Activated naive CD8-positive, alpha-beta T cell treated with anti-CD3 and anti-CD28 coated beads, Interleukin-2, amount 50 U/mL, for 16 hours (primary cell): ENCODE measurements around the gene FRMD1.

Experiments
- DNase-seq: peaks from one replicate; pipeline ENCODE4 v3.0.0-alpha.2; 2020; ENCODE audit warnings: low read depth, low spot score

Gene FRMD1

GRCh38 chr6:168095716-168096250 is 16.8 kb upstream of the FRMD1 start:
- DNase-seq: no peak

GRCh38 chr6:168095171-168095691 is 16.2 kb upstream of the FRMD1 start:
- no peak for DNase-seq

- no peak for DNase-seq
Observed at GRCh38 chr6:168093634-168094033, 14.6 kb upstream of the FRMD1 start.

- DNase-seq: no peak
Observed at GRCh38 chr6:168093071-168093505, 14.1 kb upstream of the FRMD1 start.

- no peak for DNase-seq
Observed at GRCh38 chr6:168092541-168092940, 13.5 kb upstream of the FRMD1 start.

GRCh38 chr6:168091381-168092264 is 12.6 kb upstream of the FRMD1 start:
- DNase-seq: no peak

- DNase-seq: no peak
Observed at GRCh38 chr6:168090706-168091105, 11.7 kb upstream of the FRMD1 start.

- DNase-seq: no peak
Observed at GRCh38 chr6:168090064-168090690, 11.2 kb upstream of the FRMD1 start.

GRCh38 chr6:168089186-168090063 is 10.4 kb upstream of the FRMD1 start:
- DNase-seq: no peak

GRCh38 chr6:168088161-168089053 is 9.4 kb upstream of the FRMD1 start:
- no peak for DNase-seq

GRCh38 chr6:168087436-168088160 is 8.6 kb upstream of the FRMD1 start:
- no peak for DNase-seq

GRCh38 chr6:168086616-168087015 is 7.6 kb upstream of the FRMD1 start:
- DNase-seq: no peak

GRCh38 chr6:168086066-168086465 is 7.1 kb upstream of the FRMD1 start:
- no peak for DNase-seq

- DNase-seq: no peak
Observed at GRCh38 chr6:168084465-168085160, 5.6 kb upstream of the FRMD1 start.

GRCh38 chr6:168083514-168083885 is 4.5 kb upstream of the FRMD1 start:
- DNase-seq: no peak

- no peak for DNase-seq
Observed at GRCh38 chr6:168082860-168083513, 4.0 kb upstream of the FRMD1 start.

- no peak for DNase-seq
Observed at GRCh38 chr6:168081858-168082546, 3.0 kb upstream of the FRMD1 start.
